Ishikawa (cell line): ENCODE data around the gene GLIPR1.

Source experiments
- CEBPB ChIP-seq: IDR thresholded peaks from 2 replicates; pipeline ENCODE4 v1.6.1; 2012
- CREB1 ChIP-seq: IDR thresholded peaks from 2 replicates; pipeline ENCODE4 v1.6.1; 2012; ENCODE audit warnings: low read depth
- EGR1 ChIP-seq: IDR thresholded peaks from 2 replicates; pipeline ENCODE4 v1.6.1; 2012
- EP300 ChIP-seq: IDR thresholded peaks from 2 replicates; pipeline ENCODE4 v1.6.1; 2012; ENCODE audit warnings: borderline replicate concordance
- FOXM1 ChIP-seq: IDR thresholded peaks from 2 replicates; pipeline ENCODE4 v1.6.1; 2012; ENCODE audit warnings: low read depth, borderline replicate concordance
- NFIC ChIP-seq: IDR thresholded peaks from 2 replicates; pipeline ENCODE4 v1.6.1; 2012
- RAD21 ChIP-seq: IDR thresholded peaks from 2 replicates; pipeline ENCODE4 v1.6.1; 2012; ENCODE audit warnings: low read depth
- TAF1 ChIP-seq: IDR thresholded peaks from 2 replicates; pipeline ENCODE4 v1.6.1; 2012; ENCODE audit warnings: low read depth, mild to moderate bottlenecking
- TCF12 ChIP-seq: IDR thresholded peaks from 2 replicates; pipeline ENCODE4 v1.6.1; 2012; ENCODE audit warnings: low read depth
- TEAD4 ChIP-seq: IDR thresholded peaks from 2 replicates; pipeline ENCODE4 v1.6.1; 2012
- YY1 ChIP-seq: IDR thresholded peaks from 2 replicates; pipeline ENCODE4 v1.6.1; 2012; ENCODE audit warnings: low read depth
- ZBTB7A ChIP-seq: IDR thresholded peaks from 2 replicates; pipeline ENCODE4 v1.6.1; 2012; ENCODE audit warnings: low read depth
- TF ChIP-seq, protein P1 (sequence below): IDR thresholded peaks from 2 replicates; pipeline ENCODE4 v1.6.1; 2012; ENCODE audit warnings: low read depth, mild to moderate bottlenecking
- TF ChIP-seq, protein P2 (sequence below): IDR thresholded peaks from 2 replicates; pipeline ENCODE4 v1.6.1; 2012
- TF ChIP-seq, protein P3 (sequence below): IDR thresholded peaks from 2 replicates; pipeline ENCODE4 v1.6.1; 2012

The GLIPR1 gene

DNA sequence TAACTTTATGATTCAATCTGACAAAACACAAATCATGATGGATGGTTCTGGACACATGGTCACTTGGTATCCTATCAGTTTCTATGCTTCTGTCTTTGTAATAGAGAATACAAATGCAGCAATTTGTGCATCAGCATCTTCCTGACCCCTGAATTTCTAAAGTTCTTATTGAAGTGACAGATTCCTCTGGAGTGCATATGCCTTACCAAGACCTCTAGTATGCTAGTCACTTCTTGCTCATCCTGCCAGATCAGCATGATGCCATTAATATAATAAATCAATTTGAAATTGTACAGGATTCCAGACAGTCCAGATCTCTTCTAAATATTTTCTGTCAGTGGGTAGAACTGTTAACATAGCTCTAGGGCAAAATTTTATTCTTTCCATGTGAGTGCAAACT is 40.6 kb upstream of the GLIPR1 start:
- TF ChIP-seq ZBTB7A = no peak
- TF ChIP-seq FOXM1 = no peak
- TF ChIP-seq RAD21 = no peak
- no peak for TF ChIP-seq EP300
- TF ChIP-seq, protein P1, sequence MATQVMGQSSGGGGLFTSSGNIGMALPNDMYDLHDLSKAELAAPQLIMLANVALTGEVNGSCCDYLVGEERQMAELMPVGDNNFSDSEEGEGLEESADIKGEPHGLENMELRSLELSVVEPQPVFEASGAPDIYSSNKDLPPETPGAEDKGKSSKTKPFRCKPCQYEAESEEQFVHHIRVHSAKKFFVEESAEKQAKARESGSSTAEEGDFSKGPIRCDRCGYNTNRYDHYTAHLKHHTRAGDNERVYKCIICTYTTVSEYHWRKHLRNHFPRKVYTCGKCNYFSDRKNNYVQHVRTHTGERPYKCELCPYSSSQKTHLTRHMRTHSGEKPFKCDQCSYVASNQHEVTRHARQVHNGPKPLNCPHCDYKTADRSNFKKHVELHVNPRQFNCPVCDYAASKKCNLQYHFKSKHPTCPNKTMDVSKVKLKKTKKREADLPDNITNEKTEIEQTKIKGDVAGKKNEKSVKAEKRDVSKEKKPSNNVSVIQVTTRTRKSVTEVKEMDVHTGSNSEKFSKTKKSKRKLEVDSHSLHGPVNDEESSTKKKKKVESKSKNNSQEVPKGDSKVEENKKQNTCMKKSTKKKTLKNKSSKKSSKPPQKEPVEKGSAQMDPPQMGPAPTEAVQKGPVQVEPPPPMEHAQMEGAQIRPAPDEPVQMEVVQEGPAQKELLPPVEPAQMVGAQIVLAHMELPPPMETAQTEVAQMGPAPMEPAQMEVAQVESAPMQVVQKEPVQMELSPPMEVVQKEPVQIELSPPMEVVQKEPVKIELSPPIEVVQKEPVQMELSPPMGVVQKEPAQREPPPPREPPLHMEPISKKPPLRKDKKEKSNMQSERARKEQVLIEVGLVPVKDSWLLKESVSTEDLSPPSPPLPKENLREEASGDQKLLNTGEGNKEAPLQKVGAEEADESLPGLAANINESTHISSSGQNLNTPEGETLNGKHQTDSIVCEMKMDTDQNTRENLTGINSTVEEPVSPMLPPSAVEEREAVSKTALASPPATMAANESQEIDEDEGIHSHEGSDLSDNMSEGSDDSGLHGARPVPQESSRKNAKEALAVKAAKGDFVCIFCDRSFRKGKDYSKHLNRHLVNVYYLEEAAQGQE = no peak
- no peak for TF ChIP-seq YY1
- no peak for TF ChIP-seq CEBPB

DNA sequence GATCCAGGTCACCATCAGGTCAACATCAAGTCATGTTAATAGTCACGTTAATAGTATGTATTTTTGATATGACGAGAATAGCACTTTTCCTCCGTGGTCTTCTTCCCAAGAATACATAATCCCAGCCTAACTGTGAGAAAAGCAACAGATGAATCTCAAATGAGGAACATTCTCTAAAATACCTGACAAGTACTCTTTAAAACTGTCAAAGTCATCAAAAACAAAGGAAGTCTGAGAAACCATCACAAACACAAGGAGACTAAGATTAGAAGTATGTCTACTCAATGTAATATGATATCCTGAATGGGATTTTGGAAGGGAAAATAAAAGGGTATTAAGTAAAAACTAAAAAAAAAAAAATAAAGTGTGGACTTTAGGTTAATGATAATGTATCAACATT is 36.8 kb upstream of the GLIPR1 start:
- TF ChIP-seq TCF12 (no peak), CEBPB (no peak), TEAD4 (no peak), RAD21 (no peak), ZBTB7A (no peak), YY1 (no peak), EGR1 (no peak), CREB1 (no peak), NFIC (no peak), EP300 (no peak), TAF1 (no peak), FOXM1 (no peak)
- TF ChIP-seq, protein P1 = no peak
- TF ChIP-seq, protein P2, sequence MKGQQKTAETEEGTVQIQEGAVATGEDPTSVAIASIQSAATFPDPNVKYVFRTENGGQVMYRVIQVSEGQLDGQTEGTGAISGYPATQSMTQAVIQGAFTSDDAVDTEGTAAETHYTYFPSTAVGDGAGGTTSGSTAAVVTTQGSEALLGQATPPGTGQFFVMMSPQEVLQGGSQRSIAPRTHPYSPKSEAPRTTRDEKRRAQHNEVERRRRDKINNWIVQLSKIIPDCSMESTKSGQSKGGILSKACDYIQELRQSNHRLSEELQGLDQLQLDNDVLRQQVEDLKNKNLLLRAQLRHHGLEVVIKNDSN = no peak
- TF ChIP-seq, protein P3, sequence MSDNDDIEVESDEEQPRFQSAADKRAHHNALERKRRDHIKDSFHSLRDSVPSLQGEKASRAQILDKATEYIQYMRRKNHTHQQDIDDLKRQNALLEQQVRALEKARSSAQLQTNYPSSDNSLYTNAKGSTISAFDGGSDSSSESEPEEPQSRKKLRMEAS = no peak

DNA sequence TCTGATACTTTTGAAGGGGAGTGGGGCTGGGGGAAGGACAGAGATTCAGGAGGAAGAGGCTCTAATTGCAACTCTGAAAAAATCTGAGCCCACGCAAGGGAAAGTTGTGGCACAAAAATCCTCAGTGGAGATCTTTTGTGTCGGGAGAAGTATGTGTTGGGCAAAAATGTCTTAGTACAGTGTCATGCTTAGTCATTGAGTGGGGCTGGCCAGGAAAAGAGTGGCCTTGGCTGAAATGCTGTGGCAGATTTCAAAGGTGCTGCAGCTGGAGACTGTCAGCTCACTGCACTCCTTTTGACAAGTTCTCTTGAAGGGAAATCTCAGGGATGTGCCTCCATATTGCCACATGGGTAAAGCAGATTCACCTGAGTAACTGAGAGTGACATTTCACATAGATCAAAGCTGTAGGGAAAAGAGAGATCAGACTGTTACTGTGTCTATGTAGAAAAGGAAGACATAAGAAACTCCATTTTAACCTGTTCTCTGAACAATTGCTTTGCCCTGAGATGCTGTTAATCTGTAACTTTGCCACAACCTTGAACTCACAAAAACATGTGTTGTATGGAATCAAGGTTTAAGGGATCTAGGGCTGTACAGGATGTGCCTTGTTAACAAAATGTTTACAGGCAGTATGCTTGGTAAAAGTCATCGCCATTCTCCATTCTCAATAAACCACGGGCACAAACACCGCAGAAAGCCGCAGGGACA is 36.0 kb upstream of the GLIPR1 start:
- TF ChIP-seq, protein P3 = no peak
- TF ChIP-seq ZBTB7A (no peak), EP300 (no peak), NFIC (no peak), TAF1 (no peak), TEAD4 (no peak), CEBPB (no peak), TCF12 (no peak), FOXM1 (no peak), YY1 (no peak), RAD21 (no peak), EGR1 (no peak), CREB1 (no peak)
- TF ChIP-seq, protein P1 = no peak
- TF ChIP-seq, protein P2 = no peak

DNA sequence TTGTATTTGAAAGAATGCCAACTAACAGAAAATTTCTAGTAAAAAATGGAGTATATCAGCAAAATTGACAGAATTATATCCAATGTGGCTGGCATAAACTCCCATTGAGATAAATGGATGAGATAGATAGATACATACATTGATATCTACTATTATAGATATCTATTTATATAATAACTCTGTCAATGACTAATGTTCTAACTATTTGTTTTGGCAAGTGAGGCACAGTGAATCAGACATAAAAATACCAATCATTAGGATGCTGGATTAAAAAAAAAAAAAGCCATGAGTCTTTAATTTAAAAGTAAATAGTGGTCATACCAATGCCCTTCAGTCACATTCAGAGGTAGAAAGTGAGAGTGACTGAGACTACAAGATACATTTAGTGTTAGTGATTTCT is 33.7 kb upstream of the GLIPR1 start:
- no peak for TF ChIP-seq YY1
- TF ChIP-seq, protein P1 = no peak
- TF ChIP-seq FOXM1 = no peak
- no peak for TF ChIP-seq EP300
- TF ChIP-seq TAF1 = no peak
- TF ChIP-seq, protein P3 = no peak
- TF ChIP-seq TCF12 = no peak
- no peak for TF ChIP-seq CEBPB
- no peak for TF ChIP-seq RAD21
- TF ChIP-seq, protein P2 = no peak
- no peak for TF ChIP-seq CREB1
- TF ChIP-seq ZBTB7A = no peak
- no peak for TF ChIP-seq EGR1
- TF ChIP-seq NFIC = no peak
- TF ChIP-seq TEAD4 = no peak
